GM19043 (cell line): ENCODE data around the gene ALDH1A3.

Experiments used
- ATAC-seq: cut with Tn5 transposase; IDR thresholded peaks from one replicate; pipeline ENCODE4 v1.9.1; 2021; ENCODE audit warnings: low read depth; ENCODE audit not compliant: unreplicated experiment

Gene ALDH1A3

DNA sequence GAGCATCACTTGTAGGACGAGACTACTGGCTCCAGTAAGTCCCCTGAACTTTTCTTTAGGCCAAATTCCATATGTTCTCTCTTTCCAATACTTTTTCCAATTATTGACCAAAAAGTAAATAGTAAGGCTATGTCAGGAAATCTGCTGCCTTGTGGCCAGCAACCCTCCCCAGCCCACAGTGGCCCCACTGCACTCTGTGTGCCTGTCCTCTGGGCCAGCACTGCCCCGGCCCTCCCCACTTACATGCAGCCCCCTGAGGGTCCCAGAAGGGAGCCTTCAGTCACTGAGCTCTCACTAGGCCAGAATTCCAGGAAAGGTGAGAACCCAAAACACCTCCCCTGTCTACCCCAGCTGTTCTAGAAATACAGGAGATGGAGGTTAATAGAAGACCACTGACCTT is 21.3 kb upstream of the ALDH1A3 start:
- ATAC-seq: no peak

DNA sequence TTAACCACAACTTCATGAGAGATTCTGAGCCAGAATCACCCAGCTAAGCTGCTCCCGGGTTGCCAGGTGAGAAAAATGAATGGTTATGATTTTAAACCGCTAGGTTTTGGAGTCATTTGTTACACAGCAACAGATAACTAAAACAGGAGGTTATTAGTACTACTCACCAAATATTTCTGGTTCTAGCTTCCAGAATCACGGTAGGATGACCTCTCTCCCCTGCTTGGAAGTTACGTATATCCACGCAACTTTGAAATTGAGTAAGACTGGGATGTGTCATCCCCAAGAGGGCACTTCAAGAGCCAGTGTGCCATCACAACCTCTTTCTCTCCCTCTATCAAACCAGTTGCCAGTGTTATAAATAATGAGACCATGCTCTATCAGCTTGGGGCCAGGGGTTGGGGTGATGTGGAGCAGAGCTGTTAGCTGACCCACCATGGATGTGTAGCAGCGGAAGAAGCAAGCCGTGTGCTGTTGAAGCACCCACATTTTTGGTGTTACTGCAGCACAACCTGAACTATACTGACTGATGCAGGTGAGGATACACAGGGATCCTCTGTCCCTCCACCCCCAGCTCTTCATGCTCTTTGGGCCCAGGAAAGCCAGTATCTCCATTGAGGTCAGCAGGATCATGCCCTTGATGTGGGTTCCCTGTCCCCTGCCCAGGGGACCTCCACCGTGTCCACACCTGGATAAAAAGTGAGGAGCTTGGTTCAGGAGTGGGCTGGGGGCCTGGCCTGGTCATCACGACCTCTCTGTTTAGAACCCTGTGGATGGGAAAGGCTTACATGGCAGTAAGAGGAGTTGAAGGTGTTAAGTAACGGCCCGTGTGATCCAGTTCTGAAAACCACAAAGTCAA is 19.4 kb upstream of the ALDH1A3 start:
- no peak for ATAC-seq

DNA sequence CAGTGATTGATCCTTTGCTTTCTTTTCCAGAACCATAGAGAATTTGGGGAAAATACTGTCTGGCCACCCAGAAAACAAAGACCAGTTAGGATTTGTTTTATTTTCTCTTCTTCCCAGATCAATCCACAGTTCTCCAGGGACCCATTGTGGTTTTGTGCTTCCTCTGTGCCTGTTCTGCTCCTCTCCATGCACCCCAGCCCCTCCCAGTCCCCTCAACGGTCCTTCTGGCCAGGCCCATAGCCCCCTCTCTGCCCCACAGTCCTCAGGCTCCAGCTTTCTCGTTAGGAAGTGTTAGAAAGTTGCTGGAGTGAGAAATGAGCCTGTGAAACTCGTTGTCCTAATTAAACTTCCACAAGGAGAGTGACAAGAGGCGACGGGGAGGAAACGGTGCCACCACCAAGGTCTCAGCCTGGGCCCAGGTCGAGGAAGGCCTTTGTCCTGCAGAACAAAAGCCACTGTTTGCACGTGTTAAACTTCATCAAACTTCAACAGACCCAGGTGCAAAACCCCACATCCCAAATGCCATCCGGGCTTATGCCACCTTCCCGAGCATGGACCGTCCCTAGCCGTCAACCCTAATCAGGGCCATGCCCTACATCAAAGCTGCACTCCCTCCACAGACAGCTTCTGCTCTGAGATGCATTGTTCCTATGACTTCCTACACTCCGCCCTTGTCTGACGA is 18.7 kb upstream of the ALDH1A3 start:
- ATAC-seq: no peak

DNA sequence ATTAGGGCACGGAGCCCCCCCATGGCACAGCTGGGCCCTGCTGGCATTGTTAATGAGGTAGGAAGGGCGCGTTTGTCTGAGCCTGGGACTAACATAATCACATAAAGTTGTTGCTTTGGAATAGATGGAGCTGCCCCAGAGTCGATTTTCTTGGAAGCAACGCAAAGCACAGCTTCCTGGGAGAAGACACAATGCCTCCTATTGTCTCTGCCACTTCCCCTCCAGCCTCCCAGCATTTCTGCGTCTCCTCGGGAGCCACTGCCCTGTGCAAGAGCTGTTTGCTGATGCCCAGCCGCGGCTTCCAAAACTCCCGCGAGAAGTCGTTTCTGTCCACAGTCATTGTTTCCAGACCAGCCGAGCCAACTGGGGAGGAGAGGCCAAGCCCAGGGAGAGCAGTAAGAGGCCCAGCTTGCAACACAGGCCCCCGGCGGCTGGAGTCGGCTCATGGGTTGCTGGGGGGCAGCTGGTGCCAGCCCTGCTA is 18.1 kb upstream of the ALDH1A3 start:
- ATAC-seq: no peak

DNA sequence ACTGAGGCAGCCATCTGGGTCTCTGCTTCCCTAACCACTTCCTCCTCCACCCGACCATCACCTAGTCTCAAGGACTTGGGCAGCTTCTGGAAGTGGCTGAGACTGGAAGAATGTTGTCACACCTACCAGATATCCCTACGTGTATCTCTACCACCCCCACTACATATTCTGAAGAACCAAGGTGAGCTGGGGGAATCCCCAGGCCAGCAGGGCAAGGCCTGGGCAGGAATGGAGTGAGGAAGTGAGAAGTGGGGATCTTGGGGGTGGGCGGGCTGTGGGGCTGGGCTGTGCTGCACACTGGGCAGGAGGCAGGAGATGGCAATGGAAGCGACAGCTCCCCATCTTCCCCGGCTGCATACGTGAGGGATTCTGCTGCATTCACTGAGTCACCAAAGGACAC is 17.5 kb upstream of the ALDH1A3 start:
- ATAC-seq: no peak

DNA sequence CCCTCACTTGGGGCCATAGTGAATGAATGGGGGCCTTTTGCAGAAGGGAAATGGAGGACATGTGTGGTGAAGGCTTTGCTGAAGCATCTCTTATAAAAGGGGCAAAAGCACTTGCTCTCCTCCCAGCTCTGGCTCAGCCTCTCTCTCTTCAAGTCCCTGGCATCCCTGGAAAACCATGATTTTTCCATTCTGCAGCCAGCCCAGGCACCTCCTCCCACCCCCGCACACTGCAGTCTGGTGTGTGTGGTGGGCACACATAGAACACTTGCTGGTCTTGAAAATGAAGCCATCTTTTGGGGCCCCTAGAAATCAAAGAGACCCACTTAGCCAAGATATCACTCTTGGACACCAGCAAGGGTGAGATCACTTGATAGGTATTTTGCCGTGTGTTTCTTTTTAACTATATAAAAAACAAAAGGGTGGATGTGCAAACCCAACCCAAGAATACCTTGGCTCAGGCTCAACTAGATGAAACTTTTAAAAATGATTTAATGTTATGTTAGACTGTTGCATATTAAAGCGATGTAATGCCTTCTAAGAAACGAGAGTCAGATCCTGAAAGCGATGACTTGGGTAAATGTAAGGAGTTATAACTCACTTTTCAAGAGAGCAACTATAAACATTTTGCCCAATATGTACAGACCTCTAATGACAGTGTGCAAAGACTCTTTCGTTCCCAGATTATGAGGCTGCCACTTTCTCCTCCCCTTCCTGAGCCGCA is 16.4 kb upstream of the ALDH1A3 start:
- no peak for ATAC-seq

DNA sequence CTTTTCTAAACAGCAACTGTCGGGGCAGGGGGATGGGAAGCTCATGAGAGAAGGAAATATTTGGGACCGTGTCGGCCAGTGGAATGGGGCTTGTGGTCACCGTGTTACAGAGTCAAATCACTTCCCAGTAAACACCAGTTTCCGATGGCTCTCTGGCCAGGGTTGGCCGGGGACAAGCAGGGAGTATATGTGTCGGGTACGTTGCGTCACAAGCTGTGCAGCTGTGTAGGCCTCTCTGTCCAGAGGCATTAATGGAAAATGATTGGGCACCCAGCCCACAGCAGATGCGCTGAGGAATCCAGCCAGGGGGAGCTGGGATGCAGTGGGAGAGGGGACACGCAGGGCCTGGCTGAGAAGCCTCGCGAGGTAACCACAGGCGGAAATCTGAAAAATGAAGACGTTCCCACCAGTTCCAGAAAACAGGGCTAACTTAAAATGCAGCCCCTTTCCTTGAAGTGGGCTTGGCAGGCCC is 15.8 kb upstream of the ALDH1A3 start:
- ATAC-seq: no peak

DNA sequence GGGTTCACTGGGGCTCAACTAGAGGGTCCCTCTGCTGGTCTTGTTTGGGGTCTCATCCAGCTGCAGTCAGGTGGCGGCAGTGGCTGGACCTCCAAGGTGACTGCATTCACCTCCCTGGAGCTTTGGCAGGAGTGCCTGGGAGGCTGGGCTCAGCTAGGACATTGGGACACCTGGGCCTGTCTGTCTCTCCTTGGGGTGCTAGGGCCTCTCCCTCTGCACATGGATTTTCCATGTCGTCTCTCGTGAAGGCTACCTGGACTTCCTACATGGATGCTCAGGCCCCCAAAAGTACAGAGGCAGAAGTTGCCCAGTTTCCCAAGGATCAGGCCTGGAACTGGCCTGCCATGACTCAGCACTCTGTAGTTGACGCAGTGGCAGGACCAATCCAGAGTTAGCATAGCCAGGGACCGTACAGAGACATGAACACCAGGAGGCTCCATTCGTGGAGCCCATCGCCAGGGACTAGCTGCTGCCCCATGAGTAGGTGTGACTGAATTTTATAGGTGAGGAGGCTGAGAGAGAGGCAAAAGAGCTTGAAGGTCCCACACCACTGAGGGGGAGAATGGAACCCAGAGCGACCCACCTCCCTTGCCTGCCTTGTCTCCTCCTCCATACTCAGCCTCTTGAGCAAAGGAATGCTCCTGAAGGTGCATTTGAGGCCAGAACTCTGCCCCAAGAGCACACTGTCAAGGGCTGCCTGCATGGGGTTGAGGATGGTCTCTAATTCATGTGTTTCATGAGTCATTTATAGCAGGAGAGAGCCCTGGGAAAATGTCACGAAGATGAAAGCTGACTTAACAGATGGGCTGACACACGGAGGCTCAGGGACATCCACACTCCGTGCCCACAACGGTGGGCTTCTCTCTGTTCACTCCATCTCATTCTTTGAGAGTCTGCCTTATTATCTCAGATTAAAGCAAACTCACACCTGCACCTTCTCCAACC is 13.0 kb upstream of the ALDH1A3 start:
- no peak for ATAC-seq

DNA sequence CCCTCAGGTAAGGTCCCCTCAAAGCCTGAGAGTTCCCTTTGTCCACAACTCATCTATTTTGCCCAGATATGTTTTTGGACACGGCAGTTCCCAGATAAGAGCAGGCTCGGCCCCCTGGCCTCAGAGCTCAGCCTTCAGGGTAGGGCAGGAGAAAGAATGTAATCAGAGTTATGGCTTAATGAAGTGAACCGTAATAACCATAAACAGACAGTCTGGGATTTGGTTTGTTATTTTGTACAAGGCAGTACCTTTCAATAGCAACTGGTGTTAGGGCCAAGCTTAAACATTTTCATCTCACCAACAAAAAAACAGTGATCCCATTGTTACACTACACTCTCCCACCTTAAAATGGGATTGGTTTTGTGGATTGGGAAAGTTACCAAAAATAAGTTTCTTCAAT is 12.2 kb upstream of the ALDH1A3 start:
- no peak for ATAC-seq

DNA sequence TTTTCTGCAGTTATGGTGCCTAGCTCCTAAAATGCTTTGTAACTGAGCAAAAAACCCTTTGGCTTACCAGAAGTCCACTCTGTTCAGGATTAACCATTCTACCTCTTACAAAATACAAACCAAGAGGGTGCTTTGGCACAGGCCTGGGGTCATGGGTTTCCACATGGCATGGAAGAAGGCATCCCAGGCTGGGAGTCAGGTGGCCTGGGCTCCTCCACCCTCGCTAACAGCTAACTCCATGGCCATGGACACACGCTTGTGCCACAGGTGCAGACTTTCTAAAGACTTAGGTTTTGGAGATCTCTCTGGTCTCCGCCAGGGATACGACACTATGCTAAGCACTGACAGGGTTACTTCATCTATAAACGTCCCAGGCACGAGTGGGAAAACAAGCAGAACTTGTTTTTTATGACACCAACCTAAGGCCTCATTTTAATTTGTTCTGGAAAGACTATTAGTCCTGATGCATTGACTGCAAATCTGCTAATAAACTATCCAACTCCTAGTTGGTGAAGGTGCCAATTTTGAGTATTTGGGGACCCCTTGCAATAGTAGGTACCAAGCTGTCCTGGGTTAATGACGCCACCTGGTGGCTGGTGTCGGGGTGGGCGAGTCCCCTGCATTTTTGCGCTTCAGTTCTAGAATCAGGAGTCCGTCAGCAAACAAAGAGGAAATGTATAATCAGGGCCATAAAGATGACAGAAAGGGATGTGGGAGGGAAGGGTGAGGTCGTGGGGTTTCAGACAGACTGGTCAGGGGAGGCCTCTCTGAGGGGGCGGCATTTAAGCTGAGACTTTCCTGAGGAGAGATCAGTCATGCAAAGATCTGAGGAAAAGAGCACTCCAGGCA is 10.3 kb upstream of the ALDH1A3 start:
- no peak for ATAC-seq

DNA sequence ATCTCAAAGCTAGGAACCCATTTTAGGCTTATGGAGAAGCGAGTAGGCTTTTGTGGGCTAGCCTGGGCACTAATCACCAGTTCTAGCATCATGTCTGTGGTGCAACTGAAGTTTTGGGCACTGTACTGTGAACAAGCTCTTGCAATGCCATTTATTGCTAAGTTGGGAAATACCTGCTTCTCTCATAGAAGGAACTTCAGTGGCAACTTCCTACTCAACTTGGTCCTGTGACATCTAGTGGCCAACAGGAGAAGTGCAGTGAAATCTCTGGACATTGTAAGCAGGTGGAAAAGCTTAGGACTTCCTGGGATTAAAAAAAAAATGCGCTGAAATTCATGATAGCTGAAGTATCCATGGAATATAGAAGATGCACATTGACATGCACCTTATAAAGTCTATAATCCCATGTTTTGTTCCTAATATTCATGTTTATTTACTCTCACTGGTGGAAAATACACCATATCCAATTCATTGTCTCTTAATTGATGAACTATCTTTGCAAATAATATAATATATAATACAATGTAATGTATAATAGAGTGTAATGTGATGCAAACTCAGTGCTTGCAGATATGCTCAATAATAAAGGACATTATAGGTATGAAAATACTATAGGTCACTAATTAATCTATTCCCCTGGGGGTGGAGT is 6.5 kb upstream of the ALDH1A3 start:
- peak; percentile 82 for ATAC-seq

DNA sequence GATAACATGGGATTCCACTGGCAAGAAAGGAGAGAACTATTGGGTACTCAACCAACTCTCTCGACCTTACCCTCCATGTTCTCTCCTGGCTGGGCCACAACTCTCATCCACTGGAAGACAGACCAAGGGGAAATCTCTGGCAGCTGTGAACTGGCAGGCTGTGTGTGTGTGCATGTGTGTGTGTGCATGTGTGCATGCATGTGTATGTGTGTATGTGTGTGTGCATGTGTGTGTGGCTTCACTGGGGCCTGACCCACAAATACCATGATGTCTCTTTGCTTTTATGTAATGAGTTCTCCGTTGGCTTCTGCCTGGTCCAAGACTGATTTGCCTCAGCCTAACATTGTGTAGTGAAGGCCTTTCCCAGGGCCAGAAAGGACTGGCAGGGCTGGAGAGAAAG is 4.1 kb upstream of the ALDH1A3 start:
- ATAC-seq: no peak

DNA sequence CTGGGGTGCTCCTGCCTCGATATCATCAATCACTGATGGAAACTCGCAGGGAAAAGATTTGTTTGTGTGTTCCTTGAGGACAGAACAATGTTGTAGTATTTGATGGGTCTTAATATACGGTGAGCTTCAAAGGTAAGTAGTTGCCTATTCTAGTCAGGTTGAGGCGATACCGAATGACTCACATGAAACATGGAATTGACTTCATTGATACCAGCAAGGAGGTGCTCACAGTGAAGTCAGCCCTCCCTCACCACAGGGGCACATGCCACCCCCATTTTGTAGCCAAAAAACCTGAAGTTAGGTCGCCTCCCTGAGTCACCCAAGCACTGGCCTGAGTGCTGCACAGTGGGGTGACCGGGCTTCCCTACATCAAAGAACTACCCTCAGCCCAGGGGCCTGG is 3.7 kb upstream of the ALDH1A3 start:
- ATAC-seq: no peak

DNA sequence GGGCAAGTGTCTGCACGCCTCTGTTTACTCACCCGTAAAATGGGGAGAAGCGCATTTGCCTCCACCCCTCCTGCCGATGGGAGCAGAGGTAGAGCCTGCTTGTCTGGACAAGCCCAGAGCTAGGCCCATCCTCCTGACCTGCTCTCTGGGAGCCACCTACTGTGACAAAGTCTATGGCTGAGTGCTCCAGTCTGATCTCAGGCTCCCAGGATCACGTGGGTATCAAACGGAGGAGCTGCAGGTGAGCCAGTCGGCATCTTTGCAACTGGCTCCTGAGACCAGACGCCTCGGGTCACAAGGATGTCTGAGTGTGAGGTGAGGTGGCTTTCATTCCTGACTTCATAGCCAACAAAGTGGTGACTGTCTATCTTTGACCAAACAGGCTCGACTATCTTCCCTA is 2.1 kb upstream of the ALDH1A3 start:
- ATAC-seq: no peak

DNA sequence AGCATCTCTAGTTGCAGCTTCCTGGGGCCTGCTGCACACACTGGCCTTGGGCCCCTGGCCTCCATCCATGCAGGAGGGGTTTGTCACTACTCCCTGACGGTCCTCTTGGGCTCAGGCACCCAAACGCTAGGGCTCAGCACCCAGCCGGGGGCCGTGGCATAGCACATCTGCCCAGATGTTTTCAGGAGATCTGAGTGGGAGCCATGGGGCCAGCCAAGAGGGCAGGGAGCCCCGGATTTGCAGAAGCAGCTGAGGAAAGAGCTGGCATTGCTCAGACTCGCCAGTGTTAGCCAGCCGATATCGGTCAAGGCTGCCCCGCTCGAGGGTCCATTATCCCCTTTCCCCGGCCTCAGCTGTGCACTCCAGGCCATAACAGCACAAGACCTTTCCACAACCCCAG is 1.5 kb upstream of the ALDH1A3 start:
- ATAC-seq: no peak

DNA sequence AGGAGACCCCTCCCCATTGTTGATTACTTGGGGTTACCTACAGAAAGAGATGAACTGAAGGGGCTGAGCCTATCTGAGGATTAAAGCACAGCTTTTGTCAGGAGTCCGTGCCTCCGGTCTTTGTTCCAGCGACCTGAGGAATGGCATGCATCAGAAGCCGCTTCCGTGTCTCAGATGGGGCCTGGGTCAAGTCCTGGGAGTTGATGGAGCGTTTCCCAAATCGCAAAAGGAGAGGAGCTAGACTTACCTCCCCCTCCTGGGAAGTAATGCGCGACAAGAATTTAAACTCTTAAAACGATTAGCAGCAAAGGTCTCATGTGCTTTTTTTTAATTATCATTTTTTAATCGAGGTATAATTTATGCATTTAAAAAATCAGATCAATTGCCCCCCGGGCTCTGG is 983 bp upstream of the ALDH1A3 start:
- no peak for ATAC-seq

DNA sequence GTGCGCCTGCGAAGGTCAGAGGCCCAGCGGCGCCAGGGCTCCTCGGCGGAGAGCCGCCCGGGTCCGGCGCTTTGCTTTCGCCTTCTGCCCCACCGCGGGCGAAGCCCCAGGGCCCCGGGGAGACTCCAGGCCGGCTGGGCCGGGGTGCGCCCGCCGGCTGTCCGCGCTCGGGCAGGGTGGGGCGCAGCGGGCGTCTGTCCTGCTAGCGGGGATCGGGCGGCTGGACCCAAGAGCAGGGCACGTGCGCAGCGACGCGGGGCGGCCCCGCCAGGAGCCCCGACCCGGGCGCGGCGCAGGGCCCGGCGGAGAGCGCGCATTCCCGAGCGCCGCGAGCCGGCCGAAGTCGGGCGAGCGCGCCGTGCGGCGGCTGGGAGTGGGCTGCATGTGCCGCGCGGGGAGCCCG is 569 bp upstream of the ALDH1A3 start:
- no peak for ATAC-seq

DNA sequence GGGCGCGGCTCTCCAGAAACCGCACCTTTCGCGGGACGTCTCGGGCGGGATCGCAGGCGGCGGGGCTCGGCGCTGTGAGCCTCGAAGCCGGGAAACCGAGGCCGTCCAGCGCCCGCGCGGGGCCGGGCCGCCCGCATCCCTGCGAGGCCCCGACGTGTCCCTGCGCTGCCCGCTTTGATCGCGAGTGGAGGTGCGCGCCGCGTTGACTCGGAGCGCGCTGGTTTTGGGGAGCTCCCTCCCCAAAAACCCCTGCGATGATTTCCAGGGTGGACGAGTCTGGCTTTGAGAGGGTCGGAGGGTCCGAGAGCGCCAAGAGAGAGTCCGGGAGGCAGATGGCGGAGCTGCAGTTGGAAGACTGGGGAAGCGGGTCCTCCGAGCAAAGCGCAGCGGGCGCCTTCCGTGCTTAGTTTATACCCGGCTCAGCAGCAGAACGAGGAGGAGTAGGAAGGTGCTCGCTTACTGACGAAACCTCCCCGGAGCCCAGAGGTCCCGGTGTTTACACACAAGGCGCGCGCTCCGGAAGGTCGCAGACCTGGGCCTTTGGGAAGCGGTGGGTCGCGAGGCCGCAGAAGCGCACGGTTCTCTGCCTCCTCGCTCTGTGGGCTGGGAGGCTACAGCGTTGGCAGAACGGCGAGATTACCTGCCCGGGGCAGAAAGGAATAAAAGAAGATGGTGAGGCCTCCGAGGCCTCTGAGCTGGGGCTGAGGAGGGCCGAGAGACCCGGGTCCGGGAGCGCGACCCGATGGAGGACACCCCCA is 687 bp downstream of the ALDH1A3 start:
- ATAC-seq: no peak
